Measurements from ENCODE around the gene ARHGEF10L.

Gene ARHGEF10L

DNA sequence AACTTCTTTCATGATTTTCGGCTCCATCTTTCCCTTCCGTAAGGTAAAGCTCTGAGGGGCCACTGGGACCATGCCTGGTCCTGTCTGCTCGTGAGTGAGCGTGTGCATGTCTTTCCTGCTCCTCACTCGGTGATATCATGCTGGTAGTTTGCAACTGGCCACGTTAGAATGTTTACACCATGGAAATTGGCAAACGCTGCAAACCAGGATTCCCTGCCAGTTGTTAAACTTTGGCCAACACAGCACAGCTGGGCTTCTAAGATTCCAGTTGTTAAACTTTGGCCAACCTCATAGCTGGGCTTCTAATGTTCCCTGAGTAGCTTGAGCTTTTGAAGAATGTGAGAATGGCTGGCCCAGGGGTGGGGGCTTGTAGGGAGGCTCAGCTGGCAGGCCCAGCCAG is 147.6 kb downstream of the ARHGEF10L start:
- no peak for DNase-seq

DNA sequence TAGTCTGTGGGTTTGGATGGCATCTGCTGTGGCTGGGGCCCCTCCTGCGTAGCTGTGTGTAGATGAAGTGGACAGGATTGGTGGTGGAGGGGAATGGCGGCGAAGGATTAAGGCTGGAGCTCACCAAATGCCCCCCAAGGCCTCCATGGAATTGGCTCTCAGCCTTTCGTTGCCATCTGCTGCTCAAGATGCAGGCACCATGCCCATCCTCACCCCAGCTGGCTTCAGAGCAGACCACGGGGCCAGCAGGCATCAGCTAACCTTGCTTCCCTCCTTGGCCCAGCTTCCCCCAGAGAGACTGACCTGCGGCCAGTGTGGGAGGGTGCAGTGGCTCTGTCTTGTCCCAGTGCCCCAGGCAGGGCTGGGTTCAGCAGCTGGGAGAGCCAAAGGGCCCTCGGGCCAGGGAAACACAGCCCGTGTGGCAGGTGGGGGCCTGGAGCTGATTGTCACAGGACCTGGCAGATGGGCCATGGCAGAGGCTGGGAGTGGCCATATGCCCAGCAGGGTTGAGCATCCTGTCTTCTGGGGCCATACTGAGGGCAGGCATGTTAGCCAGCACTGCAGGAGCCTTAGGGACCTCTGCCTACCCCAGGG is 148.8 kb downstream of the ARHGEF10L start:
- DNase-seq: no peak

GRCh38 chr1:17689011-17689410 is 149.5 kb downstream of the ARHGEF10L start:
- DNase-seq: no peak

DNA sequence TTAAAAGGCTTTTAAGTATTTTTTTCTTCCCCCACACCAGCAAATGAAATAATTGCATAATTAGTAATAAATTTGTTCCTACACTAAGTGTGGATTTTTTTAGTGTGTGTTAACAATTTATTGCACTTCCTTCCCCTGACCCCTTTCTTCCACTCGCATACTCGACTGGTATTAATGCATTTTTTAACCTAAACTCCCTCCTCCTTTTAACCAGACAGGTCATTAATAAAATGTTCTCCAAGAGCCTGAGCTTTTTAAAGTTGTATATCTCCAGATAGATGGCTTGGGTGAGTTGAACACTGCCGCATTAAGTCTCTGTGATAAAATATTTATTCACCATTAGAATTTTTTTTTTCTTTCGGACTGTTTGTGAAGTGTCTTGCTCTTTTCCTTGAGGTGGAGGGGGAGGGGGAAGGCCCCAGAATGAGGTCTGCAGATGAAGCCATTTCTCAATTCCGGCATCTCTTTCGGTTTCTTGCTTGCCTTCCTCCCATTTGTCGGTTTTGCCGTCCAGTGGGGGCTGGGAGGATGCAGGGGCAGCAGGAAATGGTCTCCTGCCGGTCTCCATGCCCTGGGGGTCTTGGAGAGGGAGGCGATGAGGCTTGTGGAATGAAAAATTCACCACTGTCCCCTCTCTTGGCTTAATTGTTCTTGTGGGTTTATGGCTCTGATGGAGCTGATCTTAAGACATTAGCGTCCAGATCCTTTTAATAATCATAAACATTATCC is 151.6 kb downstream of the ARHGEF10L start:
- DNase-seq: no peak

DNA sequence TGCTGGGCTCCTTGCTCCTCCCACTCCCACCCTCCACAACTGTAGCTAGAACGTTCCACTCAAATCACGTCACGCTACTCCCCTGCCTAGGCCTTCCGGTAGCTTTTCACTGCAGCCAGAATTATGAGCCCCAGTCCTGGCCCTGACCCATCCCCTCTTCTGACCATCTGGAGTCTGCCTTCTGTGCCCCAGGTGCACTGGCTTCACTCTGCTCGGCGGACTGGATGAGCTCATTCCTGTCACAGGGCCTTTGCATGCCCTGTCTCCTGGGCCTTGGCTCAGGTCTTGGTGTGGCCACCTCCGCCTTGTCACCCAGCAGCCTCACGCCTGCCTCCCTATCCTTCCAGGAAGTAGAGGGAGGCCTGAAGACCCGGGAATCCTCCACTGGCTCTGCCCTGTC is 153.1 kb downstream of the ARHGEF10L start:
- no peak for DNase-seq

DNA sequence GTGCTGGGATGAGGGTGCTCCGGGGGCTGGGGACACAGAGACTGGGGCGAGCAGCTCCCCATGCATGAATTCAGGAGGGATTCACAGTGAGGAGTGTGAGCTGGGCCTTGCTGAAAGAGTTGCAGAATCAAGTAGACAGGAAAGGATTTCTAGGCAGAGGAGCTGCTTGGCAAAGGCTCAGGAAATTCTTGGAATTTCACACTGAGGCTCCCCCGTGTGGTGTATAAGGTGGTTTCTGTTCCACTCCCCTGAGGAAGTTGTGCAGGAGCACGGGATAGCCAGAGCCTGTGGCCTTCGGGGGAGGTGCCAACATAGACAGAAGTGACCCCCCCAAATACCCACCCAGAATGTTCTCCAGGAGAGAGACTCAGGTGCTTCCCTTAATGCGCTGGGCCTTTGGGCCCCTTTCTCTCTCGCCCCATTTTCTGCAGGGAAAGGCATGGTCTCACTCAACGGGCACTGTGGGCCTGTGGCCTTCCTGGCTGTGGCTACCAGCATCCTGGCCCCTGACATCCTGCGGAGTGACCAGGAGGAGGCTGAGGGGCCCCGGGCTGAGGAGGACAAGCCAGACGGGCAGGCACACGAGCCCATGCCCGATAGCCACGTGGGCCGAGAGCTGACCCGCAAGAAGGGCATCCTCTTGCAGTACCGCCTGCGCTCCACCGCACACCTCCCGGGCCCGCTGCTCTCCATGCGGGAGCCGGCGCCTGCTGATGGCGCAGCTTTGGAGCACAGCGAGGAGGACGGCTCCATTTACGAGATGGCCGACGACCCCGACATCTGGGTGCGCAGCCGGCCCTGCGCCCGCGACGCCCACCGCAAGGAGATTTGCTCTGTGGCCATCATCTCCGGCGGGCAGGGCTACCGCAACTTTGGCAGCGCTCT is 157.2 kb downstream of the ARHGEF10L start:
- DNase-seq: no peak

GRCh38 chr1:17697458-17697857 is 158.0 kb downstream of the ARHGEF10L start:
- DNase-seq: no peak

DNA sequence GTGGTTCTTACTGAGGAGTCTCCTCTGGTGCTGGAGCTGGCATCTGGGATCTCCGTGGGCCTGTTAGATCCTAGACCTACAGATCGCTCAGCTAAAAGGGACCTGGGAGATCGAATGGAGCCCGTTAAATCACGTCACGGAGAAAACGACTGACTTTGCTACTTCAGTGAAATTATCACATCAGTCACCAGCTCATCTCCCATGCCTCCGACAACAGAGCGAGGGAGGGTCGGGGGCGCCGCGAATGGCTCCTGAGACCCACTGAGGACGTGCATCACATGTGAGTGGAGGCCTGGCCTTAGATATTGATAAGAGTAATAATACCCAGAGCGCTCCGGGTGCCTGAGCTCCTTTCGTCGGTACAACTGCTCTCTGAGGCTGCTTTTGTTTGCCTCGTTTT is 160.1 kb downstream of the ARHGEF10L start:
- DNase-seq: no peak

- DNase-seq: no peak
Measured at GRCh38 chr1:17700945-17701810, 161.7 kb downstream of the ARHGEF10L start.

DNA sequence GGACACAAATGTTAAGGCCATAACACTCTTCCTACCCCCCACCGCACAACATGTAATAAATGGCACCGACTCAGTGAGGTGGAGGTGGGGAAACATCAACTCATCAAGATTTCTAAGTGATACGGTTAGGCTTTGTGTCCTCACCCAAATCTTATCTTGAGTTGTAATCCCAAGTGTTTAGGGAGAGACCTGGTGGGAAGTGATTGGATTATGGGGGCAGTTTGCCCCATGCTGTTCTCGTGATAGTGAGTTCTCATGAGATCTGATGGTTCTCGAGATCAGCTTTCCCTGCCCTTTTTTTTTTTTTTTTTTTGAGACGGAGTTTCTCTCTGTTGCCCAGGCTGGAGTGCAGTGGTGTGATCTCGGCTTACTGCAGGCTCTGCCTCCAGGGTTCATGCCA is 164.7 kb downstream of the ARHGEF10L start:
- DNase-seq: no peak

GRCh38 chr1:17706445-17706844 is 166.9 kb downstream of the ARHGEF10L start:
- DNase-seq: no peak

GRCh38 chr1:17709981-17710380 is 170.5 kb downstream of the ARHGEF10L start:
- no peak for DNase-seq

DNA sequence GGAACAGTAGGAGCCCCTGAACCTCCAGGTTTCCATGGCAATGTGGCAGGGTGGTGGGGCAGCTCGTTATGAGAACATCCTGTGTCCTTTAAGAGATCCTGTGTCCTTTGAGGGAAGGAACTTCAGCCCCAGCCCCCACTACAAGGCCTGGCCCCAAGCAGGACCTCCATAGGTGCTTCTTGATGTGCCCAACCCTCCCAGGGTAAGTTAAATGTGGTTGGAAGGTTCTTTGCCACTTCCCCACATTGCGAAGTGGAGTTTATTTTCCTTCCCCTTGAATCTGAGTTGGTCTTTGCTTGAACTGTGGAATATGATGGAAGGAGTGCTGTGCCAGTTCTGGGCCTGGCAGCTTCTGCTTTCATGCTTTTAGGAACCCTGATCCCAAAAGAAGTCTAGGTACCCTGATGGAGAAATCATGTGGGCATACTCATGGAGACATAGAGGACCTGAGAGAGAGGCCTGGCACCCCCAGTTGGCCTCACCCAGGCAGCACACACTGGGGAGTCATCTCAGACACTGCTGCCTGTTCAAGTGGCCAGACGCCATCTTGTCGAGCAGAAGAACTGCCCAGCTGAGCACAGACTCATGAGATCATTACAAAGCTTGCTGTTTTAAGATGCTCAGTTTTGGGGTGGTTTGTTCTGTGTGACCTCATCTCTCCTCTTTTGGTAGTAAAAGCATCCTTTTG is 171.5 kb downstream of the ARHGEF10L start:
- no peak for DNase-seq

GRCh38 chr1:17711577-17711910 is 172.0 kb downstream of the ARHGEF10L start:
- no peak for DNase-seq

- DNase-seq: no peak
Measured at GRCh38 chr1:17711941-17712340, 172.4 kb downstream of the ARHGEF10L start.

DNA sequence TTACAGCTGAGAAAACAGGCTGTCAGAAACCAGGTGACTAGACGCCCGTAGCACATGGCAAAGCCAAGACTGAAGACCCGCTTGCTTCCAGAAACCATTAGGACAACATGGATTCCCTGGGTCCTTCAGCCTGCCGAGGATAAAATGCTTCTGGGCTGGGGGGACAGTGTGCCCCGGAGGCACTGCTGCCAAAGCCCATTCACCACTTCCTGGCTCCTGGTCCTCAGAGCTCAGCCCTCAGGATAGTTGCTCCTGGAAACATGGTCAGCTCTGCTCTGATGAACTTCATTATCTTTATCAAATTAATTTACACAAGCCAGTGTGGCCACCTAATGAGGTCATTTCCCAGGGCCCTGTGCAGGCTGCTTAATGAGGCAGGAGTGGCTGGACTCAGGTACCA is 174.5 kb downstream of the ARHGEF10L start:
- no peak for DNase-seq

DNA sequence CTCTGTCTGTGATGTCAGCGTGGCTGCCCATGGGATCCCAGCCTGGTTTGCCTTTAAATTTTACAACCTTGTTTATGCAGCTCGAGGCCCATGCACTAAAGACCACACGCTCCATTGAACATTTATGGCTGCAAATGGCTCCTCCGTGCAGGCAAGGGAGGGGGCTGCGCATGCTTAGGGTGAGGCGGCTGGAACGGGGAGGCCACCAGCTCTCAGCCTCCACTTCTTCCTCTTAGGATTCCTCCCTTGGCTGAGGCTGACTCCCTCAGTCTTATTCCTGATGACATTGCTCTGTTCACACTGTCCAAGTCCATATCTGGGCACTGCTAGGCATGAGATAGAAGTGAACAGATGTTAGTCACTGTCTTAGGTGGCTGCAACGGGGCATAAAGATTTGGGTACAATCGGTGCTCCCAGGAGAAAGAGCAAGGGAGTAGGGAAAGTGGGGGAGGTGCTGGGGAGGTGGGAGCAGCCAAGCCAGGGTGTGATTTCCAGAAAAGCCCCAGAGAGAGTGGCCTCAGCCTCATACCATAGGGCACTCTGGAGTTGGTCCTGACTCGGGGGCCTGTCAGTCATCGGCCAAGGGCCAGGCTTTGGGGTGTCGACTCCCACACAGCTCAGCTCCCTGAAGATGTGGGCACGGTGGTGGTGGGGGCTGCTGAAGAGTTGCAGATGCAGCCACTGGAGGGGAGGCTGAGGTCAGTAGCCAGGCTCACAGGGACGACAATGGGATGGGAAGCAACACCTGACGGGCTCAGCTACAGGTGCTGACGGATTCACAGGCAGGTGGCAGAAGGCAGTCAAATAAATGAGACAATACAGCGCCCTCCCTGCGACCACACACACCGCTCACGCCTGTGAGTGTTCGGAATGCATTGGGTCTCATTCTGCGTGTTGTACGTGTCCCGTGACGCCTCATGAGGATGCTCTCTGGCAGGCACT is 178.4 kb downstream of the ARHGEF10L start:
- DNase-seq: no peak

DNA sequence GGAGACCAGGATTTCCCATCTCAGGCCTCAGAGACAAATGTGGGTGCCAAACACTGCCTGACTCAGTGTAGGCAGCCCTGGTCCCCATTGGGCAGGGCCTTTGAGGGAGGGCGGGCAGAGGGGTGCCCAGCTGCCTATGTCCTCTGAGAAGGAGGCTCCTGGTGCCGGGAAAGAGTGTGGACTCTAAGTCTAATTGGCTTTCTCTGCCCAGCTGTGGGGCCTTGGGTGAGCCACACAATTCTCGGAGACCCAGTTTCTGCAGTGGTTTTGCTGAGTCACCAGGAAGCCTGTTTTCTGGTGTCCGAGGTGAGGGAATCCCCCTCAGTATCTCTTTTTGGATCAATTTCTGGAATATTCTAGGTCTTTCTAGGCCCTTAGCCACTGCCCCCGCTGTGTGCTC is 180.4 kb downstream of the ARHGEF10L start:
- DNase-seq: no peak

- no peak for DNase-seq
Measured at GRCh38 chr1:17721444-17721843, 181.9 kb downstream of the ARHGEF10L start.

DNA sequence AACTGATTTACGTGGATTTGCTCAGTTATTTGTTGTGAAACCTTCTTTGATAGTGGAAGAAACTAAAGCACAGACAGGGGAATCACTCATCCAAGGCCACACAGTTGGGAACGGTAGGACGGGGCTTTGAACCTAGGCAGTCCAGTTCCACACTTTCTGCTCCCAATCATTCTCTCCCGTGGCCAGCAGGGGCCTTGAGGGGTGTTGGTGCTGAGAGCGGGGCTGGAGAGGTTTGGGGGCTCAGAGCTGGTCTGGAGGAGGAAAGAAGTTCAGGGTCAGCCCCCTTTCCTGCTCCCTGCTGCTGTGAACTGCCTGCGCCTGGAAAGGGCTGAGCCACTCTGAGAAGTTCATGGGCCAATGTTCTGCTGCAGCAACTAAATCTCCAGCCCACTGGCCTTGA is 184.2 kb downstream of the ARHGEF10L start:
- no peak for DNase-seq

DNA sequence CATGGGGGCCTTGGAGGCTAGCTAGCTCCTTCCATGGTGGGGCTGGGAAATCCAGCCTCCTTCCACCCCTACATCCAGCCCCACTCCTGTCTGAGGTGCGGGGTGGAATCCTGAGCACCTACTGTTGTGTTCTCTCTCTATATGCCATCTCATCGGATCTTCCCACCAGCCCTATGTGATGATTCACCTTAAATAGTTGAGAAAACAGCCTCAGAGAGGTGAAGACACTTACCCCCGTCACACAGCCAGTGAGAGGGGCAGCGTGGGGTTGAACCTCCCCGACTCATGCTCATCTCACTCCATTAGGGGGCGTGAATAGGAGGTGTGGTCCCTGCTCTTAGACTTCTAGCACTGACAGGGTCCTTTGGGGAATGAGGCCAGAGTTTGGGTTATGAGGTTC is 184.7 kb downstream of the ARHGEF10L start:
- DNase-seq: no peak
